ENCODE data around the gene FRAS1. TPM values are rescaled to one million over a fixed set of nuclear protein-coding genes. Genes with fewer than 3 reads are reported as not detected.

FRAS1 gene
- total and polyA plus RNA-seq, 9 donors, result 0.16 to 5.3 (median 1.4) TPM

- H3K4me3 ChIP-seq, result peak overlapping the region; percentile 42
- no peaks in the 10 kb centered on the region for H3K36me3 ChIP-seq
- 1% methylated on average over 39 of the region's 39 CpGs for WGBS, 3 donors
- no peaks in the 10 kb centered on the region for H3K27me3 ChIP-seq
- no peaks in the 10 kb centered on the region for H3K9me3 ChIP-seq
- no peak for TF ChIP-seq POLR2A (IDR thresholded peaks at IDR 0.05)
- TF ChIP-seq, protein P1, sequence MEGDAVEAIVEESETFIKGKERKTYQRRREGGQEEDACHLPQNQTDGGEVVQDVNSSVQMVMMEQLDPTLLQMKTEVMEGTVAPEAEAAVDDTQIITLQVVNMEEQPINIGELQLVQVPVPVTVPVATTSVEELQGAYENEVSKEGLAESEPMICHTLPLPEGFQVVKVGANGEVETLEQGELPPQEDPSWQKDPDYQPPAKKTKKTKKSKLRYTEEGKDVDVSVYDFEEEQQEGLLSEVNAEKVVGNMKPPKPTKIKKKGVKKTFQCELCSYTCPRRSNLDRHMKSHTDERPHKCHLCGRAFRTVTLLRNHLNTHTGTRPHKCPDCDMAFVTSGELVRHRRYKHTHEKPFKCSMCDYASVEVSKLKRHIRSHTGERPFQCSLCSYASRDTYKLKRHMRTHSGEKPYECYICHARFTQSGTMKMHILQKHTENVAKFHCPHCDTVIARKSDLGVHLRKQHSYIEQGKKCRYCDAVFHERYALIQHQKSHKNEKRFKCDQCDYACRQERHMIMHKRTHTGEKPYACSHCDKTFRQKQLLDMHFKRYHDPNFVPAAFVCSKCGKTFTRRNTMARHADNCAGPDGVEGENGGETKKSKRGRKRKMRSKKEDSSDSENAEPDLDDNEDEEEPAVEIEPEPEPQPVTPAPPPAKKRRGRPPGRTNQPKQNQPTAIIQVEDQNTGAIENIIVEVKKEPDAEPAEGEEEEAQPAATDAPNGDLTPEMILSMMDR (IDR thresholded peaks at IDR 0.05), result no peak
- TF ChIP-seq EP300 (IDR thresholded peaks at IDR 0.05), result no peak
- DNase-seq, result peak; percentile 60 to 65 (median 63)
- no peak overlapping the region for H3K27ac ChIP-seq
- peaks cover 9% of the 10 kb centered on the region for H3K4me1 ChIP-seq (ENCODE audit: insufficient read depth)
- intact Hi-C loops (cut with DNase I), result no loop called here
Measured at GRCh38 chr4:78056265-78057129, 626 bp upstream of the FRAS1 start.

DNA sequence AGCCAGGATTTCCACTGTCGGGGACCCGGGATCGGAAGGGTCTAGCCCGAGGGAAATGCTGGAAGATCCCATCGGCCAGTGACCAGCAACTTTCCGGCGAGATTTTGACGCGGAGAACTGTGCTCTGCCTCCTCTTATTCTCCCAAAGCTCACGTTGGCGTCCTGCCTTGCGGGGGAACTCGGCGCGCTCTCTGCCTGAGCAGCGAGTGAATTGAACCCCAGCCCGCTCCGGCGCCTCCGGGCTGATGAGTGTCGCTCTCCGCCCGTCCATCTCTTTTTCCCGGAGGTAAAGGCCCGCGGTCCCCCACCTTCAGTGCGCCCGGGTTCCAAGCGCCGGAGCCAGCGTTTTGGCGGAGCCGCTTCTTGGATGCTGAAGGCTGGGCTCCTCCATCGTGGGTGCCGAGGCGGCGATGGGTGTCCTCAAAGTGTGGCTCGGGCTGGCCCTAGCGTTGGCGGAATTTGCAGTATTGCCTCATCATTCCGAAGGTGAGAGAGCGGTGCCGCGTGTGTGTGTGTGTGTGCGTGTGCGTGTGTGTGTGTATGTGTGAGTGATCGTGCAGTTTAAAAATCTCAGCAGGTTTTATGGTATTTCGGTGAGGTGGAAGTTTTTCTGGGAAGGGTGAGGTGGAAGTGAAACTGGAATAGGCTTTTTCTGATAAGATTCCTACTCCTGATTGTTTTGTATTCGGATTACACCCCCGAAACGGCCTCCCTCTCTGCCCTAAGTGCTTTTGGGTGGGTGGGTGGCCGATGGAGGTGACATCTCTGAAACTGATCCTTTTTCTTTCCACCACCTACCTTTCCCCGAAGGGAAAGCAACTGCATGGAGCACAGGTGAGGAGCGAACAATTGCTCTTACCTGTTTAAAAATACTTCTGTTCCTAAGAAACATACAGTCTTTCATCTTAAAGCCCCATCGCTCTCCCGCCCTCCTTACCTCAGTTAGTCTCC, 752 bp downstream of the FRAS1 start:
- peak; percentile 24 to 62 (median 33) for DNase-seq
- 0% methylated on average over 52 to 56 of the region's 56 CpGs for WGBS, 3 donors

GRCh38 chr4:78058591-78059523, 1.7 kb downstream of the FRAS1 start:
- H3K27ac ChIP-seq, result no peak overlapping the region
- 0 to 2% (median 1%) methylated on average over 53 to 54 of the region's 54 CpGs for WGBS, 3 donors
- H3K9me3 ChIP-seq, result no peaks in the 10 kb centered on the region

More for the DNA sequence above, 752 bp downstream of the FRAS1 start:
- Histone ChIP-seq H3K36me3 (no peaks in the 10 kb centered on the region), H3K4me3 (peak overlapping the region; percentile 42), H3K9me3 (no peaks in the 10 kb centered on the region), H3K27ac (no peak overlapping the region), H3K4me1 (ENCODE audit: insufficient read depth) (peaks cover 9% of the 10 kb centered on the region), H3K27me3 (no peaks in the 10 kb centered on the region)
- intact Hi-C loops (cut with DNase I), result no loop called here
- TF ChIP-seq POLR2A (IDR thresholded peaks at IDR 0.05), result no peak
- TF ChIP-seq, protein P1 (IDR thresholded peaks at IDR 0.05), result no peak
- no peak for TF ChIP-seq EP300 (IDR thresholded peaks at IDR 0.05)

More at GRCh38 chr4:78058591-78059523, 1.7 kb downstream of the FRAS1 start:
- intact Hi-C loops (cut with DNase I), result no loop called here
- no peak for TF ChIP-seq POLR2A (IDR thresholded peaks at IDR 0.05)
- no peak for TF ChIP-seq EP300 (IDR thresholded peaks at IDR 0.05)
- TF ChIP-seq, protein P1 (IDR thresholded peaks at IDR 0.05), result no peak
- peak in 3 of 5 donors; percentile 19 to 49 (median 29) for DNase-seq
- H3K4me1 ChIP-seq (ENCODE audit: insufficient read depth), result peaks cover 9% of the 10 kb centered on the region
- peak overlapping the region; percentile 42 for H3K4me3 ChIP-seq
- H3K36me3 ChIP-seq, result no peaks in the 10 kb centered on the region
- no peaks in the 10 kb centered on the region for H3K27me3 ChIP-seq

Measured in ovary (tissue), 9 donors.